HepG2 (cell line): ENCODE results near the gene METTL1. TPM values are rescaled to one million over a fixed set of nuclear protein-coding genes. Genes with fewer than 3 reads are reported as not detected.
A peak's percentile ranks its signal among the peaks of the same experiment; 100 is the strongest.

Experiments
- GABPB1 ChIP-seq: IDR thresholded peaks from 2 replicates; pipeline ENCODE4 v1.6.1; 2016; ENCODE audit warnings: mild to moderate bottlenecking, missing genetic modification reagents, moderate library complexity, missing compliant biosample characterization
- IRF2 ChIP-seq: IDR thresholded peaks from 2 replicates; pipeline ENCODE4 v1.6.1; 2018; ENCODE audit warnings: missing genetic modification reagents, missing compliant biosample characterization
- MBD4 ChIP-seq: IDR thresholded peaks from 2 replicates; pipeline ENCODE4 v1.6.1; 2012; ENCODE audit warnings: low read length, inconsistent platforms, borderline replicate concordance
- NCOA5 ChIP-seq: sonication (generic); formaldehyde crosslinking; IDR thresholded peaks from 2 replicates; pipeline ENCODE4 v1.4.0; 2020; ENCODE audit warnings: missing genetic modification reagents
- NONO ChIP-seq, 2 experiments: fragments of 450-650 bp in 1 of 2; sonication (generic) in 1 of 2; formaldehyde crosslinking in 1 of 2; IDR thresholded peaks in 1 of 2; conservative IDR thresholded peaks in 1 of 2; 2 replicates each; pipeline versions ENCODE4 v1.6.1 to v1.8.0; 2017 to 2022; ENCODE audit warnings: mild to moderate bottlenecking in 1 of 2, missing genetic modification reagents in 1 of 2, moderate library complexity in 1 of 2
- RARA ChIP-seq: IDR thresholded peaks from 2 replicates; pipeline ENCODE4 v1.6.1; 2016; ENCODE audit warnings: missing genetic modification reagents, missing compliant biosample characterization
- RBM22 ChIP-seq: fragments of 200-400 bp; formaldehyde crosslinking; optimal IDR thresholded peaks from 2 replicates; pipeline ENCODE3; 2017; ENCODE audit warnings: mild to moderate bottlenecking, low read length, moderate library complexity
- TCF12 ChIP-seq, 2 experiments: fragments of 450-650 bp in 1 of 2; sonication (generic) in 1 of 2; formaldehyde crosslinking in 1 of 2; IDR thresholded peaks; 2 replicates each; pipeline versions ENCODE4 v1.6.1 to v1.8.0; 2017 to 2022; ENCODE audit warnings: antibody characterized with exemption in 1 of 2, mild to moderate bottlenecking in 1 of 2, missing genetic modification reagents in 1 of 2, moderate library complexity in 1 of 2
- U2AF2 ChIP-seq: fragments of 200-400 bp; formaldehyde crosslinking; IDR thresholded peaks from 2 replicates; pipeline ENCODE4 v1.6.1; 2017; ENCODE audit warnings: low read depth, mild to moderate bottlenecking, low read length
- ZKSCAN1 ChIP-seq: fragments of 150-350 bp; IDR thresholded peaks from 2 replicates; pipeline ENCODE4 v1.6.1; 2014; ENCODE audit warnings: low read length
- ZNF230 ChIP-seq: sonication (generic); formaldehyde crosslinking; IDR thresholded peaks from 2 replicates; pipeline ENCODE4 v1.4.0; 2020; ENCODE audit warnings: mild to moderate bottlenecking, missing genetic modification reagents
- ZNF335 ChIP-seq: sonication (generic); formaldehyde crosslinking; IDR thresholded peaks from 2 replicates; pipeline ENCODE4 v1.4.0; 2020; ENCODE audit warnings: missing genetic modification reagents
- ZNF672 ChIP-seq: sonication (generic); formaldehyde crosslinking; IDR thresholded peaks from 2 replicates; pipeline ENCODE4 v1.8.1; 2022; ENCODE audit warnings: missing genetic modification reagents
- ZSCAN25 ChIP-seq: sonication (generic); formaldehyde crosslinking; IDR thresholded peaks from 2 replicates; pipeline ENCODE4 v1.8.0; 2022; ENCODE audit warnings: mild to moderate bottlenecking, missing genetic modification reagents
- polyA plus RNA-seq, 8 experiments: library from polyadenylated mRNA; depleted of rRNA in 3 of 8; stranded (reverse) in 7 of 8; unstranded in 1 of 8; fragments of >200 nt; fragmentation: Illumina TruSeq in 4 of 8; extraction: Trizol in 4 of 8; gene quantifications; 2 replicates each; pipeline versions ENCODE4 v1.2.1 to v1.2.3, GENCODE V29; 2011 to 2016; ENCODE audit warnings: low read depth in 4 of 8, missing spikeins in 1 of 8, mixed read lengths in 1 of 8; ENCODE audit not compliant: insufficient read depth in 1 of 8
- total RNA-seq, 5 experiments: library from RNA; depleted of rRNA; stranded (reverse); fragments of >200 nt; fragmentation: Illumina TruSeq; extraction: Trizol; gene quantifications; 2 replicates each; pipeline ENCODE4 v1.2.3, GENCODE V29; 2016; ENCODE audit warnings: low read depth in 1 of 5
- TF ChIP-seq, protein P1 (sequence below): sonication (generic); formaldehyde crosslinking; IDR thresholded peaks from 2 replicates; pipeline ENCODE4 v1.4.0; 2020; ENCODE audit warnings: missing genetic modification reagents
- TF ChIP-seq, protein P2 (sequence below): sonication (generic); formaldehyde crosslinking; IDR thresholded peaks from 2 replicates; pipeline ENCODE4 v1.5.1; 2020; ENCODE audit warnings: mild to moderate bottlenecking, missing genetic modification reagents, moderate library complexity
- TF ChIP-seq, protein P3 (sequence below): sonication (generic); formaldehyde crosslinking; IDR thresholded peaks from 2 replicates; pipeline ENCODE4 v1.8.0; 2022; ENCODE audit warnings: mild to moderate bottlenecking, missing genetic modification reagents, moderate library complexity
- TF ChIP-seq, protein P4 (sequence below): sonication (generic); formaldehyde crosslinking; IDR thresholded peaks from 2 replicates; pipeline ENCODE4 v1.5.0; 2020; ENCODE audit warnings: mild to moderate bottlenecking, missing genetic modification reagents, borderline replicate concordance
- TF ChIP-seq, protein P5 (sequence below), 2 experiments: sonication (generic) in 1 of 2; formaldehyde crosslinking in 1 of 2; IDR thresholded peaks; 2 replicates each; pipeline versions ENCODE4 v1.4.0 to v1.6.1; 2018 to 2020; ENCODE audit warnings: missing genetic modification reagents in 2 of 2, borderline replicate concordance in 1 of 2, low read depth in 1 of 2, mild to moderate bottlenecking in 1 of 2, missing biosample characterization in 1 of 2

Gene METTL1
- total and polyA plus RNA-seq, 2 of the 13 experiments (the other 11 are each of a cell fraction or from before 2014, with no cell fraction given): 34.7 to 36.9 TPM

DNA sequence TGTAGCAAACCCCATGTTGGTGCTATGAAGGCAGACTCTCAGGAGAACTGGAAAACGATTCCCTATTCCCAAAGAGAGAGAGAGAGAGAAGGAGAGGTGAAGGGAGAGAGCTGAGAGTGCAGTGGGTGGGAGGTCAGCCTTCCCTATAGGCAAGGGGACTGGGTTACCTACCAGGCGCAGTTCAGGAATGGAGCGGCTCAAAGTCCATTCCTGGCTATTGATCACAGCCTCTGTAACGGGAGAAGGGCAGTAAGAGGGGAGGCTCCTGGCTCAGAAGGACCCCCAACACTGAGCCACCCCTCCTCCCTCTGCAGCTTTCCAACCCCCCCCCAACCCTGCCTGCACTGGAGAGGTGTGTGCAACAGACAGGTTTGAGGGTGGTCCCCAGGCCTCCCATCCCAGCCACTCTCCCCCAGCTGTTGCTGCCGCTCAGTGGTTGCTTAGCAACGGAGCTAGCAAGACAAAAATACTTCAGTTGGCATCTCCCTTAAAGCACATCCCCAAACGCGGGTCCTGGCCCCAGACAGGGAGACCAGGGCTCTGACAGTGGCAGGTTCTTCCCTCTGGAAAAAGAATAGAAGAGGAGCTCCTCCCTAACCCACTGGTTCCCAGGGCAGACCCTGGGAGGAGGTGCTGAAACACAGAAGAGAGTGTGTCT is 36.6 kb downstream of the METTL1 start (continued):
- no peak for TF ChIP-seq ZNF672 (CRISPR knock-in tag)
- no peak for TF ChIP-seq MBD4
- no peak for TF ChIP-seq IRF2 (CRISPR knock-in tag)
- TF ChIP-seq, protein P1, sequence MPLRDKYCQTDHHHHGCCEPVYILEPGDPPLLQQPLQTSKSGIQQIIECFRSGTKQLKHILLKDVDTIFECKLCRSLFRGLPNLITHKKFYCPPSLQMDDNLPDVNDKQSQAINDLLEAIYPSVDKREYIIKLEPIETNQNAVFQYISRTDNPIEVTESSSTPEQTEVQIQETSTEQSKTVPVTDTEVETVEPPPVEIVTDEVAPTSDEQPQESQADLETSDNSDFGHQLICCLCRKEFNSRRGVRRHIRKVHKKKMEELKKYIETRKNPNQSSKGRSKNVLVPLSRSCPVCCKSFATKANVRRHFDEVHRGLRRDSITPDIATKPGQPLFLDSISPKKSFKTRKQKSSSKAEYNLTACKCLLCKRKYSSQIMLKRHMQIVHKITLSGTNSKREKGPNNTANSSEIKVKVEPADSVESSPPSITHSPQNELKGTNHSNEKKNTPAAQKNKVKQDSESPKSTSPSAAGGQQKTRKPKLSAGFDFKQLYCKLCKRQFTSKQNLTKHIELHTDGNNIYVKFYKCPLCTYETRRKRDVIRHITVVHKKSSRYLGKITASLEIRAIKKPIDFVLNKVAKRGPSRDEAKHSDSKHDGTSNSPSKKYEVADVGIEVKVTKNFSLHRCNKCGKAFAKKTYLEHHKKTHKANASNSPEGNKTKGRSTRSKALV (CRISPR knock-in tag): no peak
- TF ChIP-seq TCF12 (IDR thresholded peaks at IDR 0.05): no peak
- no peak for TF ChIP-seq TCF12 (CRISPR knock-in tag; IDR thresholded peaks at IDR 0.05)
- TF ChIP-seq GABPB1 (CRISPR knock-in tag): no peak
- no peak for TF ChIP-seq ZNF335 (CRISPR knock-in tag)
- peak; percentile 45; the same call in 1 of the 2 replicates for TF ChIP-seq RARA (CRISPR knock-in tag)
- TF ChIP-seq NCOA5 (CRISPR knock-in tag): no peak
- TF ChIP-seq ZSCAN25 (CRISPR knock-in tag): peak; percentile 87
- no peak for TF ChIP-seq U2AF2
- TF ChIP-seq ZKSCAN1: no peak
- TF ChIP-seq, protein P2, sequence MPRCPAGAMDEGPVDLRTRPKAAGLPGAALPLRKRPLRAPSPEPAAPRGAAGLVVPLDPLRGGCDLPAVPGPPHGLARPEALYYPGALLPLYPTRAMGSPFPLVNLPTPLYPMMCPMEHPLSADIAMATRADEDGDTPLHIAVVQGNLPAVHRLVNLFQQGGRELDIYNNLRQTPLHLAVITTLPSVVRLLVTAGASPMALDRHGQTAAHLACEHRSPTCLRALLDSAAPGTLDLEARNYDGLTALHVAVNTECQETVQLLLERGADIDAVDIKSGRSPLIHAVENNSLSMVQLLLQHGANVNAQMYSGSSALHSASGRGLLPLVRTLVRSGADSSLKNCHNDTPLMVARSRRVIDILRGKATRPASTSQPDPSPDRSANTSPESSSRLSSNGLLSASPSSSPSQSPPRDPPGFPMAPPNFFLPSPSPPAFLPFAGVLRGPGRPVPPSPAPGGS (CRISPR knock-in tag): no peak
- TF ChIP-seq, protein P3, sequence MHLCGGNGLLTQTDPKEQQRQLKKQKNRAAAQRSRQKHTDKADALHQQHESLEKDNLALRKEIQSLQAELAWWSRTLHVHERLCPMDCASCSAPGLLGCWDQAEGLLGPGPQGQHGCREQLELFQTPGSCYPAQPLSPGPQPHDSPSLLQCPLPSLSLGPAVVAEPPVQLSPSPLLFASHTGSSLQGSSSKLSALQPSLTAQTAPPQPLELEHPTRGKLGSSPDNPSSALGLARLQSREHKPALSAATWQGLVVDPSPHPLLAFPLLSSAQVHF (CRISPR knock-in tag): no peak
- no peak for TF ChIP-seq RBM22
- no peak for TF ChIP-seq ZNF230 (CRISPR knock-in tag)
- TF ChIP-seq, protein P4, sequence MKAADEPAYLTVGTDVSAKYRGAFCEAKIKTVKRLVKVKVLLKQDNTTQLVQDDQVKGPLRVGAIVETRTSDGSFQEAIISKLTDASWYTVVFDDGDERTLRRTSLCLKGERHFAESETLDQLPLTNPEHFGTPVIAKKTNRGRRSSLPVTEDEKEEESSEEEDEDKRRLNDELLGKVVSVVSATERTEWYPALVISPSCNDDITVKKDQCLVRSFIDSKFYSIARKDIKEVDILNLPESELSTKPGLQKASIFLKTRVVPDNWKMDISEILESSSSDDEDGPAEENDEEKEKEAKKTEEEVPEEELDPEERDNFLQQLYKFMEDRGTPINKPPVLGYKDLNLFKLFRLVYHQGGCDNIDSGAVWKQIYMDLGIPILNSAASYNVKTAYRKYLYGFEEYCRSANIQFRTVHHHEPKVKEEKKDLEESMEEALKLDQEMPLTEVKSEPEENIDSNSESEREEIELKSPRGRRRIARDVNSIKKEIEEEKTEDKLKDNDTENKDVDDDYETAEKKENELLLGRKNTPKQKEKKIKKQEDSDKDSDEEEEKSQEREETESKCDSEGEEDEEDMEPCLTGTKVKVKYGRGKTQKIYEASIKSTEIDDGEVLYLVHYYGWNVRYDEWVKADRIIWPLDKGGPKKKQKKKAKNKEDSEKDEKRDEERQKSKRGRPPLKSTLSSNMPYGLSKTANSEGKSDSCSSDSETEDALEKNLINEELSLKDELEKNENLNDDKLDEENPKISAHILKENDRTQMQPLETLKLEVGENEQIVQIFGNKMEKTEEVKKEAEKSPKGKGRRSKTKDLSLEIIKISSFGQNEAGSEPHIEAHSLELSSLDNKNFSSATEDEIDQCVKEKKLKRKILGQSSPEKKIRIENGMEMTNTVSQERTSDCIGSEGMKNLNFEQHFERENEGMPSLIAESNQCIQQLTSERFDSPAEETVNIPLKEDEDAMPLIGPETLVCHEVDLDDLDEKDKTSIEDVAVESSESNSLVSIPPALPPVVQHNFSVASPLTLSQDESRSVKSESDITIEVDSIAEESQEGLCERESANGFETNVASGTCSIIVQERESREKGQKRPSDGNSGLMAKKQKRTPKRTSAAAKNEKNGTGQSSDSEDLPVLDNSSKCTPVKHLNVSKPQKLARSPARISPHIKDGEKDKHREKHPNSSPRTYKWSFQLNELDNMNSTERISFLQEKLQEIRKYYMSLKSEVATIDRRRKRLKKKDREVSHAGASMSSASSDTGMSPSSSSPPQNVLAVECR (CRISPR knock-in tag): peak; percentile 22; the same call in 1 of the 2 replicates
- no peak for TF ChIP-seq NONO (IDR thresholded peaks at IDR 0.05)
- TF ChIP-seq NONO (CRISPR knock-in tag; conservative IDR thresholded peaks at IDR 0.05): 0 out of 2 replicates have a peak, but pooled peaks have one; percentile 27
- TF ChIP-seq, protein P5, sequence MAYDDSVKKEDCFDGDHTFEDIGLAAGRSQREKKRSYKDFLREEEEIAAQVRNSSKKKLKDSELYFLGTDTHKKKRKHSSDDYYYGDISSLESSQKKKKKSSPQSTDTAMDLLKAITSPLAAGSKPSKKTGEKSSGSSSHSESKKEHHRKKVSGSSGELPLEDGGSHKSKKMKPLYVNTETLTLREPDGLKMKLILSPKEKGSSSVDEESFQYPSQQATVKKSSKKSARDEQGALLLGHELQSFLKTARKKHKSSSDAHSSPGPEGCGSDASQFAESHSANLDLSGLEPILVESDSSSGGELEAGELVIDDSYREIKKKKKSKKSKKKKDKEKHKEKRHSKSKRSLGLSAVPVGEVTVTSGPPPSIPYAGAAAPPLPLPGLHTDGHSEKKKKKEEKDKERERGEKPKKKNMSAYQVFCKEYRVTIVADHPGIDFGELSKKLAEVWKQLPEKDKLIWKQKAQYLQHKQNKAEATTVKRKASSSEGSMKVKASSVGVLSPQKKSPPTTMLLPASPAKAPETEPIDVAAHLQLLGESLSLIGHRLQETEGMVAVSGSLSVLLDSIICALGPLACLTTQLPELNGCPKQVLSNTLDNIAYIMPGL (CRISPR knock-in tag; IDR thresholded peaks at IDR 0.05; ENCODE audit: borderline replicate concordance in 1 of 2, low read depth in 1 of 2): no peak
